Inflammatory macrophage treated with lipopolysaccharide for 4 hours (primary cell): ENCODE measurements around the gene SPAG9.

ENCODE experiments used
- DNase-seq: peaks from one replicate; pipeline ENCODE4 v3.0.0-alpha.2; 2020

The SPAG9 gene

GRCh38 chr17:50913120-50913519 lies 207.5 kb downstream of the SPAG9 start:
- no peak for DNase-seq
